HEK293 (cell line): ENCODE measurements around the gene RMND1.

Source experiments
- CTCF ChIA-PET: fragments of 350-600 bp; formaldehyde crosslinking; extraction: SDS; loops from one replicate; lab custom pipeline; 2021; ENCODE audit warnings: antibody characterized with exemption; lab: Yijun Ruan, JAX
- POLR2A ChIA-PET: fragments of 300-600 bp; formaldehyde crosslinking; extraction: SDS; loops from one replicate; lab custom pipeline; 2020; ENCODE audit warnings: antibody characterized with exemption, inconsistent platforms; lab: Yijun Ruan, JAX
- H3K27ac ChIP-seq: fragments of 200-500 bp; sonication (Bioruptor generic); 2 replicates; pipeline ENCODE4 v1.5.1; 2014; ENCODE audit warnings: low read depth, low read length, control low read depth, inconsistent platforms; ENCODE audit errors: extremely low read depth
- H3K36me3 ChIP-seq, 2 experiments: fragments of 200-500 bp in 1 of 2; sonication (Bioruptor generic) in 1 of 2; 1 replicate in 1 of 2; 2 replicates in 1 of 2; pipeline ENCODE4 v1.5.1; 2014 to 2017; ENCODE audit warnings: inconsistent platforms in 2 of 2, low read length in 2 of 2; ENCODE audit not compliant: control insufficient read depth in 2 of 2, insufficient read depth in 1 of 2
- H3K4me1 ChIP-seq: fragments of 200-500 bp; sonication (Bioruptor generic); 2 replicates; pipeline ENCODE4 v1.5.1; 2014; ENCODE audit warnings: mild to moderate bottlenecking, low read length, inconsistent platforms; ENCODE audit not compliant: control insufficient read depth, insufficient read depth
- H3K4me3 ChIP-seq: 2 replicates; pipeline ENCODE4 v1.5.1; 2011; ENCODE audit warnings: low read depth, mild to moderate bottlenecking, control low read depth, low read length, moderate library complexity
- H3K9me3 ChIP-seq: fragments of 200-500 bp; sonication (Bioruptor generic); 2 replicates; pipeline ENCODE4 v1.5.1; 2014; ENCODE audit warnings: low read depth, low read length, inconsistent platforms; ENCODE audit not compliant: control insufficient read depth, insufficient read depth
- GLI2 ChIP-seq: fragments of 450-650 bp; formaldehyde crosslinking; IDR thresholded peaks from 2 replicates; pipeline ENCODE4; 2017; ENCODE audit warnings: missing biosample characterization, missing genetic modification characterization, low read depth, borderline replicate concordance
- GLIS1 ChIP-seq: fragments of 450-650 bp; formaldehyde crosslinking; IDR thresholded peaks from 2 replicates; pipeline ENCODE4 v1.5.1; 2016; ENCODE audit warnings: missing biosample characterization, missing genetic modification characterization
- GLIS2 ChIP-seq: fragments of 450-650 bp; formaldehyde crosslinking; IDR thresholded peaks from 2 replicates; pipeline ENCODE4 v1.5.1; 2016; ENCODE audit warnings: missing biosample characterization, missing genetic modification characterization
- MZF1 ChIP-seq: fragments of 450-650 bp; formaldehyde crosslinking; IDR thresholded peaks from 2 replicates; pipeline ENCODE4 v1.5.1; 2017; ENCODE audit warnings: missing biosample characterization, missing genetic modification characterization, borderline replicate concordance
- ZBTB7A ChIP-seq: fragments of 450-650 bp; formaldehyde crosslinking; IDR thresholded peaks from 2 replicates; pipeline ENCODE4 v1.5.1; 2016; ENCODE audit warnings: low read depth, missing biosample characterization, missing genetic modification characterization
- ZIC2 ChIP-seq: fragments of 450-650 bp; formaldehyde crosslinking; IDR thresholded peaks from 2 replicates; pipeline ENCODE4 v1.5.1; 2016; ENCODE audit warnings: missing biosample characterization, missing genetic modification characterization
- ZNF133 ChIP-seq: fragments of 450-650 bp; formaldehyde crosslinking; IDR thresholded peaks from 2 replicates; pipeline ENCODE4 v1.5.1; 2016; ENCODE audit warnings: missing biosample characterization, missing genetic modification characterization
- ZNF140 ChIP-seq: fragments of 450-650 bp; formaldehyde crosslinking; IDR thresholded peaks from 2 replicates; pipeline ENCODE4 v1.5.1; 2016; ENCODE audit warnings: missing biosample characterization, missing genetic modification characterization
- ZNF169 ChIP-seq: fragments of 450-650 bp; formaldehyde crosslinking; IDR thresholded peaks from 2 replicates; pipeline ENCODE4 v1.5.1; 2016; ENCODE audit warnings: missing biosample characterization, missing genetic modification characterization
- ZNF335 ChIP-seq: fragments of 450-650 bp; formaldehyde crosslinking; conservative IDR thresholded peaks from 2 replicates; pipeline ENCODE4 v1.5.1; 2016; ENCODE audit warnings: missing biosample characterization, missing genetic modification characterization
- ZNF366 ChIP-seq: fragments of 450-650 bp; formaldehyde crosslinking; conservative IDR thresholded peaks from 2 replicates; pipeline ENCODE4 v1.5.1; 2016; ENCODE audit warnings: missing biosample characterization, missing genetic modification characterization
- ZNF560 ChIP-seq: fragments of 450-650 bp; formaldehyde crosslinking; IDR thresholded peaks from 2 replicates; pipeline ENCODE4 v1.5.1; 2017; ENCODE audit warnings: missing biosample characterization, missing genetic modification characterization, borderline replicate concordance
- ZNF561 ChIP-seq: fragments of 450-650 bp; IDR thresholded peaks from 2 replicates; pipeline ENCODE4 v1.5.1; 2018; ENCODE audit warnings: missing biosample characterization, missing genetic modification characterization, borderline replicate concordance
- ZNF585B ChIP-seq: fragments of 450-650 bp; formaldehyde crosslinking; IDR thresholded peaks from 2 replicates; pipeline ENCODE4 v1.5.1; 2016; ENCODE audit warnings: missing biosample characterization, missing genetic modification characterization
- ZNF600 ChIP-seq: fragments of 450-650 bp; formaldehyde crosslinking; IDR thresholded peaks from 2 replicates; pipeline ENCODE4 v1.5.1; 2016; ENCODE audit warnings: missing biosample characterization, missing genetic modification characterization
- ZNF660 ChIP-seq: fragments of 450-650 bp; IDR thresholded peaks from 2 replicates; pipeline ENCODE4 v1.5.1; 2018; ENCODE audit warnings: missing biosample characterization, mild to moderate bottlenecking, missing genetic modification characterization
- ZNF791 ChIP-seq: fragments of 450-650 bp; formaldehyde crosslinking; IDR thresholded peaks from 2 replicates; pipeline ENCODE4 v1.5.1; 2016; ENCODE audit warnings: missing biosample characterization, missing genetic modification characterization
- ZSCAN30 ChIP-seq: fragments of 450-650 bp; IDR thresholded peaks from 2 replicates; pipeline ENCODE4 v1.5.1; 2018; ENCODE audit warnings: missing biosample characterization, mild to moderate bottlenecking, missing genetic modification characterization, moderate library complexity
- TF ChIP-seq, protein P1 (sequence below): fragments of 450-650 bp; formaldehyde crosslinking; IDR thresholded peaks from 2 replicates; pipeline ENCODE4 v1.5.1; 2016; ENCODE audit warnings: missing biosample characterization, missing genetic modification characterization
- TF ChIP-seq, protein P2 (sequence below): fragments of 450-650 bp; formaldehyde crosslinking; IDR thresholded peaks from 2 replicates; pipeline ENCODE4 v1.5.1; 2016; ENCODE audit warnings: missing biosample characterization, missing genetic modification characterization
- TF ChIP-seq, protein P3 (sequence below): fragments of 450-650 bp; formaldehyde crosslinking; IDR thresholded peaks from 2 replicates; pipeline ENCODE4 v1.5.1; 2016; ENCODE audit warnings: missing biosample characterization, missing genetic modification characterization
- TF ChIP-seq, protein P4 (sequence below): fragments of 450-650 bp; formaldehyde crosslinking; IDR thresholded peaks from 2 replicates; pipeline ENCODE4 v1.5.0; 2017; ENCODE audit warnings: missing biosample characterization, missing genetic modification characterization, borderline replicate concordance
- TF ChIP-seq, protein P5 (sequence below): fragments of 450-650 bp; formaldehyde crosslinking; optimal IDR thresholded peaks from 2 replicates; pipeline ENCODE3; 2016; ENCODE audit warnings: missing biosample characterization, mild to moderate bottlenecking, missing genetic modification characterization

The RMND1 gene

DNA sequence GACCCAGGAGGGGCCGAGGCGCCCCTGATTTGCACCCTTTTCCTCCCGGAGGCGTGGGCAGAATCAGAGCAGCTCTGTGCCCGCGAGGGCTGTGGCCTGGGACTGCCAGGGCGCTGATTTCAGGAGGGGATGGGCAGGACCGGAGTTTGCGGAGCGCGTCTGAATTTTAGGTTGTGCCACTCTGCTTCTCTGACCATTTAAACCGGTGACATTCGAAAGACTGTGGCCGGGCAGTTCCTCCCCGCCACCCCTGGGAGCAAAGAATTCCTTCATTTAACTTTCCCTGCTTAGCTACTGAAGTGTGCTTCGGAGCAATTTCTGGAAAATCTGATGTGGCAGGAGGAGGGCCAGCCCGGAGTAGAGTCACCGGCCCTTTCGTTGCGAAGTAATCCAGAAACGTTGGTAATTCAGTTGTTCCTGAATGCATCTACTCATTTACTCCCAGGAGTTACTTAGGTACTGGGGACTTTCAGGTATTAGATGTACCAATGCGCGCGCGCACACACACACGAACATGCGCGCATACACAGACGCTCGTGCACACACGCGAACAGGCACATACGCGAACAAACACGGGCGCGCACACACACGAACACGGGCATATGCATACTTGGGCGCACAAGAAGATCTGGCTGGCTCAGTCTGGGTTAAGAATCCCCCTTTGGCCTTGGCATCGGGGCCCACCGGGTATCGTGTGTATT is 42.5 kb upstream of the RMND1 start (continued):
- TF ChIP-seq, protein P1, sequence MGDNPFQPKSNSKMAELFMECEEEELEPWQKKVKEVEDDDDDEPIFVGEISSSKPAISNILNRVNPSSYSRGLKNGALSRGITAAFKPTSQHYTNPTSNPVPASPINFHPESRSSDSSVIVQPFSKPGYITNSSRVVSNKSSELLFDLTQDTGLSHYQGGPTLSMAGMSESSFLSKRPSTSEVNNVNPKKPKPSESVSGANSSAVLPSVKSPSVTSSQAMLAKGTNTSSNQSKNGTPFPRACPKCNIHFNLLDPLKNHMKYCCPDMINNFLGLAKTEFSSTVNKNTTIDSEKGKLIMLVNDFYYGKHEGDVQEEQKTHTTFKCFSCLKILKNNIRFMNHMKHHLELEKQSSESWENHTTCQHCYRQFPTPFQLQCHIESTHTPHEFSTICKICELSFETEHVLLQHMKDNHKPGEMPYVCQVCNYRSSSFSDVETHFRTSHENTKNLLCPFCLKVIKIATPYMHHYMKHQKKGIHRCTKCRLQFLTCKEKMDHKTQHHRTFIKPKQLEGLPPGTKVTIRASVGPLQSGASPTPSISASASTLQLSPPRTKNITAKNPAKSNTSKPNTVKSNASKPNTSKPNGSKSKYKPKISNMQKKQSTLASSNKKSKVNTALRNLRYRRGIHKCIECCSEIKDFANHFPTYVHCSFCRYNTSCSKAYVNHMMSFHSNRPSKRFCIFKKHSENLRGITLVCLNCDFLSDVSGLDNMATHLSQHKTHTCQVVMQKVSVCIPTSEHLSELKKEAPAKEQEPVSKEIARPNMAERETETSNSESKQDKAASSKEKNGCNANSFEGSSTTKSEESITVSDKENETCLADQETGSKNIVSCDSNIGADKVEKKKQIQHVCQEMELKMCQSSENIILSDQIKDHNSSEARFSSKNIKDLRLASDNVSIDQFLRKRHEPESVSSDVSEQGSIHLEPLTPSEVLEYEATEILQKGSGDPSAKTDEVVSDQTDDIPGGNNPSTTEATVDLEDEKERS: no peak
- TF ChIP-seq ZNF140 (no peak), ZBTB7A (tag by site-specific recombination) (no peak)

DNA sequence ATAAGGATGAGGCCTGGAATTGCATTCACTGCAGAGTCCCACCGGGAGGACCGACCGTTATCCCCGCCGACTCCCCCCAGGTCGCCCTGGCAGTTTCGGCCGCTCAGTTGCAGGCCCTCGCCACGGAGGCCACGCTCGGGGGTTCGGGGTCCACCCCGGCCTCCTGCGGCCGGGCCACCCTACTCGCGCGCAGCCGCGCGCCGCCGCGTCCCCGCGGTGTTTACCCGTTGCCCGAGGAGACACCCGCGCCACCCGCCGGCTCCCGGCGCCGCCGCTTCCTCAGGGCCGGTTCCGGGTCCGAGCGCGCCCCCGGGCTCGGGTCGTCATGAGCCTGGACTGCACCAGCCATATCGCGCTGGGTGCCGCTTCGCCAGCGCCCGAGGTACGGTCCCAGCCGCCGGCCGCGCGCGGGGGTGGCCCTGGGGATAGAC is 41.9 kb upstream of the RMND1 start, which contains the start of gene CCDC170:
Gene CCDC170, plus strand, starts transcription at position 214 of the 431 bp plus-strand sequence. Its CDS starts 112 bp downstream, at position 326.
- CTCF ChIA-PET: interaction anchor here (0.6 kb wide), 1 partner anchor 19 kb away, joined by 3 read pairs; no protein-coding TSS in a partner anchor
- TF ChIP-seq ZIC2 (tag by site-specific recombination) (peak; percentile 55), ZNF791 (tag by site-specific recombination) (no peak), ZNF585B (no peak), GLIS1 (no peak), GLIS2 (0 out of 2 replicates have a peak, but pooled peaks have one; percentile 10), GLI2 (no peak), ZNF561 (tag by site-specific recombination) (0 out of 2 replicates have a peak, but pooled peaks have one; percentile 29), MZF1 (tag by site-specific recombination) (0 out of 2 replicates have a peak, but pooled peaks have one; percentile 38), ZNF600 (no peak), ZNF169 (tag by site-specific recombination) (no peak), ZNF560 (tag by site-specific recombination) (no peak), ZNF335 (tag by site-specific recombination) (peak; percentile 63; the same call in 1 of the 2 replicates), ZSCAN30 (tag by site-specific recombination) (0 out of 2 replicates have a peak, but pooled peaks have one; percentile 33), ZNF660 (tag by site-specific recombination) (peak; percentile 50; the same call in 1 of the 2 replicates), ZNF133 (tag by site-specific recombination) (no peak), ZNF366 (tag by site-specific recombination) (no peak)
- TF ChIP-seq, protein P2, sequence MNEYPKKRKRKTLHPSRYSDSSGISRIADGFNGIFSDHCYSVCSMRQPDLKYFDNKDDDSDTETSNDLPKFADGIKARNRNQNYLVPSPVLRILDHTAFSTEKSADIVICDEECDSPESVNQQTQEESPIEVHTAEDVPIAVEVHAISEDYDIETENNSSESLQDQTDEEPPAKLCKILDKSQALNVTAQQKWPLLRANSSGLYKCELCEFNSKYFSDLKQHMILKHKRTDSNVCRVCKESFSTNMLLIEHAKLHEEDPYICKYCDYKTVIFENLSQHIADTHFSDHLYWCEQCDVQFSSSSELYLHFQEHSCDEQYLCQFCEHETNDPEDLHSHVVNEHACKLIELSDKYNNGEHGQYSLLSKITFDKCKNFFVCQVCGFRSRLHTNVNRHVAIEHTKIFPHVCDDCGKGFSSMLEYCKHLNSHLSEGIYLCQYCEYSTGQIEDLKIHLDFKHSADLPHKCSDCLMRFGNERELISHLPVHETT: no peak
- TF ChIP-seq, protein P3, sequence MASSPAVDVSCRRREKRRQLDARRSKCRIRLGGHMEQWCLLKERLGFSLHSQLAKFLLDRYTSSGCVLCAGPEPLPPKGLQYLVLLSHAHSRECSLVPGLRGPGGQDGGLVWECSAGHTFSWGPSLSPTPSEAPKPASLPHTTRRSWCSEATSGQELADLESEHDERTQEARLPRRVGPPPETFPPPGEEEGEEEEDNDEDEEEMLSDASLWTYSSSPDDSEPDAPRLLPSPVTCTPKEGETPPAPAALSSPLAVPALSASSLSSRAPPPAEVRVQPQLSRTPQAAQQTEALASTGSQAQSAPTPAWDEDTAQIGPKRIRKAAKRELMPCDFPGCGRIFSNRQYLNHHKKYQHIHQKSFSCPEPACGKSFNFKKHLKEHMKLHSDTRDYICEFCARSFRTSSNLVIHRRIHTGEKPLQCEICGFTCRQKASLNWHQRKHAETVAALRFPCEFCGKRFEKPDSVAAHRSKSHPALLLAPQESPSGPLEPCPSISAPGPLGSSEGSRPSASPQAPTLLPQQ (tag by site-specific recombination): peak; percentile 60; the same call in 1 of the 2 replicates
- TF ChIP-seq, protein P4, sequence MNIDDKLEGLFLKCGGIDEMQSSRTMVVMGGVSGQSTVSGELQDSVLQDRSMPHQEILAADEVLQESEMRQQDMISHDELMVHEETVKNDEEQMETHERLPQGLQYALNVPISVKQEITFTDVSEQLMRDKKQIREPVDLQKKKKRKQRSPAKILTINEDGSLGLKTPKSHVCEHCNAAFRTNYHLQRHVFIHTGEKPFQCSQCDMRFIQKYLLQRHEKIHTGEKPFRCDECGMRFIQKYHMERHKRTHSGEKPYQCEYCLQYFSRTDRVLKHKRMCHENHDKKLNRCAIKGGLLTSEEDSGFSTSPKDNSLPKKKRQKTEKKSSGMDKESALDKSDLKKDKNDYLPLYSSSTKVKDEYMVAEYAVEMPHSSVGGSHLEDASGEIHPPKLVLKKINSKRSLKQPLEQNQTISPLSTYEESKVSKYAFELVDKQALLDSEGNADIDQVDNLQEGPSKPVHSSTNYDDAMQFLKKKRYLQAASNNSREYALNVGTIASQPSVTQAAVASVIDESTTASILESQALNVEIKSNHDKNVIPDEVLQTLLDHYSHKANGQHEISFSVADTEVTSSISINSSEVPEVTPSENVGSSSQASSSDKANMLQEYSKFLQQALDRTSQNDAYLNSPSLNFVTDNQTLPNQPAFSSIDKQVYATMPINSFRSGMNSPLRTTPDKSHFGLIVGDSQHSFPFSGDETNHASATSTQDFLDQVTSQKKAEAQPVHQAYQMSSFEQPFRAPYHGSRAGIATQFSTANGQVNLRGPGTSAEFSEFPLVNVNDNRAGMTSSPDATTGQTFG (tag by site-specific recombination): no peak
- TF ChIP-seq, protein P5, sequence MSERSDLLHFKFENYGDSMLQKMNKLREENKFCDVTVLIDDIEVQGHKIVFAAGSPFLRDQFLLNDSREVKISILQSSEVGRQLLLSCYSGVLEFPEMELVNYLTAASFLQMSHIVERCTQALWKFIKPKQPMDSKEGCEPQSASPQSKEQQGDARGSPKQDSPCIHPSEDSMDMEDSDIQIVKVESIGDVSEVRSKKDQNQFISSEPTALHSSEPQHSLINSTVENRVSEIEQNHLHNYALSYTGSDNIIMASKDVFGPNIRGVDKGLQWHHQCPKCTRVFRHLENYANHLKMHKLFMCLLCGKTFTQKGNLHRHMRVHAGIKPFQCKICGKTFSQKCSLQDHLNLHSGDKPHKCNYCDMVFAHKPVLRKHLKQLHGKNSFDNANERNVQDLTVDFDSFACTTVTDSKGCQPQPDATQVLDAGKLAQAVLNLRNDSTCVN (tag by site-specific recombination): peak; percentile 67
- TF ChIP-seq, all 188 proteins: peak for 9
- Histone ChIP-seq H3K4me3 (peak within 1 kb of the TSS; percentile 54), H3K27ac (peak within 1 kb of the TSS; percentile 65; the same call in 1 of the 2 replicates), H3K36me3 (no peaks in the 10 kb centered on the region), H3K9me3 (no peaks in the 10 kb centered on the region), H3K4me1 (no peaks in the 10 kb centered on the region)
- POLR2A ChIA-PET: interaction anchor here (1.0 kb wide), 1 partner anchor 42 kb away, joined by 3 read pairs; the partner anchor contains the start of gene RMND1
